Right lobe of liver (tissue), 4 donors: ENCODE data around the gene STK24.

Experiments used
- POLR2A ChIP-seq: fragments of 450-650 bp; IDR thresholded peaks from one replicate; pipeline ENCODE4 v1.6.1; 2017; ENCODE audit warnings: antibody characterized with exemption, mild to moderate bottlenecking
- TF ChIP-seq, protein P1 (sequence below), 4 donors: fragments of 200-600 bp in 3 of 4; fragments of 450-650 bp in 1 of 4; IDR thresholded peaks; one replicate each; pipeline versions ENCODE4 v1.5.1 to v1.8.0; 2016 to 2022; ENCODE audit warnings: antibody characterized with exemption in 4 of 4, mild to moderate bottlenecking in 2 of 4
- donor health status: DM: no; HTN: no; CAD: no.
- donor health status: DM: no; HTN: no; CAD: no.
- donor health status: DM: no; HTN: yes; CAD: no.

- TF ChIP-seq POLR2A, result no peak
- TF ChIP-seq, protein P1, sequence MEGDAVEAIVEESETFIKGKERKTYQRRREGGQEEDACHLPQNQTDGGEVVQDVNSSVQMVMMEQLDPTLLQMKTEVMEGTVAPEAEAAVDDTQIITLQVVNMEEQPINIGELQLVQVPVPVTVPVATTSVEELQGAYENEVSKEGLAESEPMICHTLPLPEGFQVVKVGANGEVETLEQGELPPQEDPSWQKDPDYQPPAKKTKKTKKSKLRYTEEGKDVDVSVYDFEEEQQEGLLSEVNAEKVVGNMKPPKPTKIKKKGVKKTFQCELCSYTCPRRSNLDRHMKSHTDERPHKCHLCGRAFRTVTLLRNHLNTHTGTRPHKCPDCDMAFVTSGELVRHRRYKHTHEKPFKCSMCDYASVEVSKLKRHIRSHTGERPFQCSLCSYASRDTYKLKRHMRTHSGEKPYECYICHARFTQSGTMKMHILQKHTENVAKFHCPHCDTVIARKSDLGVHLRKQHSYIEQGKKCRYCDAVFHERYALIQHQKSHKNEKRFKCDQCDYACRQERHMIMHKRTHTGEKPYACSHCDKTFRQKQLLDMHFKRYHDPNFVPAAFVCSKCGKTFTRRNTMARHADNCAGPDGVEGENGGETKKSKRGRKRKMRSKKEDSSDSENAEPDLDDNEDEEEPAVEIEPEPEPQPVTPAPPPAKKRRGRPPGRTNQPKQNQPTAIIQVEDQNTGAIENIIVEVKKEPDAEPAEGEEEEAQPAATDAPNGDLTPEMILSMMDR (IDR thresholded peaks at IDR 0.05), result no peak
These were observed 92.4 kb downstream of the STK24 start for GRCh38 chr13:98484289-98485219.
